ENCODE measurements around the gene KDM5A.

KDM5A gene

GRCh38 chr12:264269-264668 is 124.9 kb downstream of the KDM5A start:
- no peak overlapping the region for H3K4me3 ChIP-seq (ENCODE audit: control insufficient read depth, low read depth, low read length)
- DNase-seq (ENCODE audit: low read depth): no peak
- TF ChIP-seq, protein P1, sequence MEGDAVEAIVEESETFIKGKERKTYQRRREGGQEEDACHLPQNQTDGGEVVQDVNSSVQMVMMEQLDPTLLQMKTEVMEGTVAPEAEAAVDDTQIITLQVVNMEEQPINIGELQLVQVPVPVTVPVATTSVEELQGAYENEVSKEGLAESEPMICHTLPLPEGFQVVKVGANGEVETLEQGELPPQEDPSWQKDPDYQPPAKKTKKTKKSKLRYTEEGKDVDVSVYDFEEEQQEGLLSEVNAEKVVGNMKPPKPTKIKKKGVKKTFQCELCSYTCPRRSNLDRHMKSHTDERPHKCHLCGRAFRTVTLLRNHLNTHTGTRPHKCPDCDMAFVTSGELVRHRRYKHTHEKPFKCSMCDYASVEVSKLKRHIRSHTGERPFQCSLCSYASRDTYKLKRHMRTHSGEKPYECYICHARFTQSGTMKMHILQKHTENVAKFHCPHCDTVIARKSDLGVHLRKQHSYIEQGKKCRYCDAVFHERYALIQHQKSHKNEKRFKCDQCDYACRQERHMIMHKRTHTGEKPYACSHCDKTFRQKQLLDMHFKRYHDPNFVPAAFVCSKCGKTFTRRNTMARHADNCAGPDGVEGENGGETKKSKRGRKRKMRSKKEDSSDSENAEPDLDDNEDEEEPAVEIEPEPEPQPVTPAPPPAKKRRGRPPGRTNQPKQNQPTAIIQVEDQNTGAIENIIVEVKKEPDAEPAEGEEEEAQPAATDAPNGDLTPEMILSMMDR (conservative IDR thresholded peaks at IDR 0.05; ENCODE audit: control insufficient read depth, insufficient read depth, low read depth, low read length): no peak

- TF ChIP-seq, protein P1 (conservative IDR thresholded peaks at IDR 0.05; ENCODE audit: control insufficient read depth, insufficient read depth, low read depth, low read length): no peak
- no peak for DNase-seq (ENCODE audit: low read depth)
- H3K4me3 ChIP-seq (ENCODE audit: control insufficient read depth, low read depth, low read length): no peak overlapping the region
These were observed 125.5 kb downstream of the KDM5A start for GRCh38 chr12:263574-263973.

GRCh38 chr12:262817-263216 is 126.3 kb downstream of the KDM5A start, which contains the start of gene SLC6A13:
Gene SLC6A13 (minus strand): TSS chr12:262836. CDS start chr12:260052, 2,784 bp downstream.
- no peak for DNase-seq (ENCODE audit: low read depth)
- TF ChIP-seq, protein P1 (conservative IDR thresholded peaks at IDR 0.05; ENCODE audit: control insufficient read depth, insufficient read depth, low read depth, low read length): no peak
- H3K4me3 ChIP-seq (ENCODE audit: control insufficient read depth, low read depth, low read length): no peak within 1 kb of the TSS

GRCh38 chr12:262113-262512 is 127.0 kb downstream of the KDM5A start:
- TF ChIP-seq, protein P1 (conservative IDR thresholded peaks at IDR 0.05; ENCODE audit: control insufficient read depth, insufficient read depth, low read depth, low read length): no peak
- DNase-seq (ENCODE audit: low read depth): no peak
- no peak overlapping the region for H3K4me3 ChIP-seq (ENCODE audit: control insufficient read depth, low read depth, low read length)

- H3K4me3 ChIP-seq (ENCODE audit: control insufficient read depth, low read depth, low read length): no peak overlapping the region
- TF ChIP-seq, protein P1 (conservative IDR thresholded peaks at IDR 0.05; ENCODE audit: control insufficient read depth, insufficient read depth, low read depth, low read length): no peak
- no peak for DNase-seq (ENCODE audit: low read depth)
These were observed 131.4 kb downstream of the KDM5A start for GRCh38 chr12:257521-258321.

DNA sequence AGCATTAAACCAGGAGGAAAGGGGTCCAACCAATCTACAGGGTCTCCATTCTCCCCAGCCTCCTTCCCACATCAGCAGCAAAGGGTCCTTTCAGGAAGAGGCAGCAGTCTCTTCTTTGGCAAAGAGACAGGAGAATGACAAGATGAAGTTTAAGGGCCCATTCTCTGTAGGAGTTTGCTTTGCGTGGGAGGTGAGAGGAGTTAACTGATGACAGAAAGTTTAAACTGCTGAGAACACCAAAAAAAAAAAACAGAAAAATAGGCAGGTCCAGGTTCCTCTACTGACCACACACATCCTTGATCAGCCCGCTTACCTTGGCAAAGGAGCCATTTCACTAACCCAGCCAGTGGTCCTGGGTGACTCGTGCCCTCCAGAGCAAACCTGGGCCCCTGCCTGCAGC is 132.2 kb downstream of the KDM5A start:
- TF ChIP-seq, protein P1 (conservative IDR thresholded peaks at IDR 0.05; ENCODE audit: control insufficient read depth, insufficient read depth, low read depth, low read length): no peak
- DNase-seq (ENCODE audit: low read depth): no peak
- no peak overlapping the region for H3K4me3 ChIP-seq (ENCODE audit: control insufficient read depth, low read depth, low read length)
